HEK293 (cell line): ENCODE measurements around the gene LCOR.

ENCODE experiments used
- CTCF ChIA-PET: fragments of 350-600 bp; formaldehyde crosslinking; extraction: SDS; loops from one replicate; lab custom pipeline; 2021; ENCODE audit warnings: antibody characterized with exemption; lab: Yijun Ruan, JAX
- POLR2A ChIA-PET: fragments of 300-600 bp; formaldehyde crosslinking; extraction: SDS; loops from one replicate; lab custom pipeline; 2020; ENCODE audit warnings: antibody characterized with exemption, inconsistent platforms; lab: Yijun Ruan, JAX
- H3K27ac ChIP-seq: fragments of 200-500 bp; sonication (Bioruptor generic); 2 replicates; pipeline ENCODE4 v1.5.1; 2014; ENCODE audit warnings: low read depth, low read length, control low read depth, inconsistent platforms; ENCODE audit errors: extremely low read depth
- H3K36me3 ChIP-seq, 2 experiments: fragments of 200-500 bp in 1 of 2; sonication (Bioruptor generic) in 1 of 2; 1 replicate in 1 of 2; 2 replicates in 1 of 2; pipeline ENCODE4 v1.5.1; 2014 to 2017; ENCODE audit warnings: inconsistent platforms in 2 of 2, low read length in 2 of 2; ENCODE audit not compliant: control insufficient read depth in 2 of 2, insufficient read depth in 1 of 2
- H3K4me1 ChIP-seq: fragments of 200-500 bp; sonication (Bioruptor generic); 2 replicates; pipeline ENCODE4 v1.5.1; 2014; ENCODE audit warnings: mild to moderate bottlenecking, low read length, inconsistent platforms; ENCODE audit not compliant: control insufficient read depth, insufficient read depth
- H3K4me3 ChIP-seq: 2 replicates; pipeline ENCODE4 v1.5.1; 2011; ENCODE audit warnings: low read depth, mild to moderate bottlenecking, control low read depth, low read length, moderate library complexity
- H3K9me3 ChIP-seq: fragments of 200-500 bp; sonication (Bioruptor generic); 2 replicates; pipeline ENCODE4 v1.5.1; 2014; ENCODE audit warnings: low read depth, low read length, inconsistent platforms; ENCODE audit not compliant: control insufficient read depth, insufficient read depth
- BCL11A ChIP-seq: fragments of 450-650 bp; formaldehyde crosslinking; IDR thresholded peaks from 2 replicates; pipeline ENCODE4 v1.5.1; 2016; ENCODE audit warnings: low read depth, missing biosample characterization, missing genetic modification characterization
- BCL11B ChIP-seq: fragments of 450-650 bp; formaldehyde crosslinking; IDR thresholded peaks from 2 replicates; pipeline ENCODE4 v1.5.1; 2016; ENCODE audit warnings: low read depth, missing biosample characterization, missing genetic modification characterization
- FEZF1 ChIP-seq: fragments of 450-650 bp; formaldehyde crosslinking; IDR thresholded peaks from 2 replicates; pipeline ENCODE4 v1.5.1; 2016; ENCODE audit warnings: missing biosample characterization, missing genetic modification characterization
- KLF10 ChIP-seq: fragments of 450-650 bp; IDR thresholded peaks from 2 replicates; pipeline ENCODE4 v1.5.1; 2018; ENCODE audit warnings: missing biosample characterization, mild to moderate bottlenecking, missing genetic modification characterization
- SCRT2 ChIP-seq: fragments of 450-650 bp; formaldehyde crosslinking; IDR thresholded peaks from 2 replicates; pipeline ENCODE4 v1.5.1; 2016; ENCODE audit warnings: missing biosample characterization, missing genetic modification characterization
- SP3 ChIP-seq: fragments of 450-650 bp; formaldehyde crosslinking; IDR thresholded peaks from 2 replicates; pipeline ENCODE4 v1.5.1; 2016; ENCODE audit warnings: missing biosample characterization, missing genetic modification characterization
- TCF7L2 ChIP-seq: IDR thresholded peaks from 2 replicates; pipeline ENCODE4 v1.6.1; 2011; ENCODE audit warnings: low read depth, mild to moderate bottlenecking, inconsistent platforms, low read length, moderate library complexity, borderline replicate concordance
- TRIM28 ChIP-seq: IDR thresholded peaks from 2 replicates; pipeline ENCODE4 v1.6.1; 2011; ENCODE audit warnings: low read length, control low read depth, borderline replicate concordance
- ZFHX2 ChIP-seq: fragments of 450-650 bp; formaldehyde crosslinking; conservative IDR thresholded peaks from 2 replicates; pipeline ENCODE4 v1.5.1; 2016; ENCODE audit warnings: missing biosample characterization, missing genetic modification characterization
- ZIC2 ChIP-seq: fragments of 450-650 bp; formaldehyde crosslinking; IDR thresholded peaks from 2 replicates; pipeline ENCODE4 v1.5.1; 2016; ENCODE audit warnings: missing biosample characterization, missing genetic modification characterization
- ZNF174 ChIP-seq: fragments of 450-650 bp; formaldehyde crosslinking; IDR thresholded peaks from 2 replicates; pipeline ENCODE4 v1.5.0; 2017; ENCODE audit warnings: missing biosample characterization, mild to moderate bottlenecking, missing genetic modification characterization
- ZNF266 ChIP-seq: fragments of 450-650 bp; formaldehyde crosslinking; IDR thresholded peaks from 2 replicates; pipeline ENCODE4 v1.5.1; 2016; ENCODE audit warnings: missing biosample characterization, missing genetic modification characterization, low read depth
- ZNF292 ChIP-seq: fragments of 450-650 bp; formaldehyde crosslinking; IDR thresholded peaks from 2 replicates; pipeline ENCODE4 v1.5.1; 2016; ENCODE audit warnings: low read depth, missing biosample characterization, missing genetic modification characterization, borderline replicate concordance
- ZNF341 ChIP-seq: fragments of 450-650 bp; formaldehyde crosslinking; IDR thresholded peaks from 2 replicates; pipeline ENCODE4; 2016; ENCODE audit warnings: low read depth, missing biosample characterization, missing genetic modification characterization
- ZNF366 ChIP-seq: fragments of 450-650 bp; formaldehyde crosslinking; conservative IDR thresholded peaks from 2 replicates; pipeline ENCODE4 v1.5.1; 2016; ENCODE audit warnings: missing biosample characterization, missing genetic modification characterization
- ZNF48 ChIP-seq: fragments of 450-650 bp; formaldehyde crosslinking; IDR thresholded peaks from 2 replicates; pipeline ENCODE4 v1.5.1; 2016; ENCODE audit warnings: missing biosample characterization, missing genetic modification characterization
- ZNF501 ChIP-seq: fragments of 450-650 bp; formaldehyde crosslinking; IDR thresholded peaks from 2 replicates; pipeline ENCODE4 v1.5.1; 2016; ENCODE audit warnings: missing biosample characterization, missing genetic modification characterization
- ZNF521 ChIP-seq: fragments of 450-650 bp; formaldehyde crosslinking; IDR thresholded peaks from 2 replicates; pipeline ENCODE4 v1.5.1; 2017; ENCODE audit warnings: missing biosample characterization, mild to moderate bottlenecking, missing genetic modification characterization
- ZNF544 ChIP-seq: fragments of 450-650 bp; formaldehyde crosslinking; IDR thresholded peaks from 2 replicates; pipeline ENCODE4 v1.5.0; 2017; ENCODE audit warnings: missing biosample characterization, missing genetic modification characterization
- ZNF561 ChIP-seq: fragments of 450-650 bp; IDR thresholded peaks from 2 replicates; pipeline ENCODE4 v1.5.1; 2018; ENCODE audit warnings: missing biosample characterization, missing genetic modification characterization, borderline replicate concordance
- ZNF585B ChIP-seq: fragments of 450-650 bp; formaldehyde crosslinking; IDR thresholded peaks from 2 replicates; pipeline ENCODE4 v1.5.1; 2016; ENCODE audit warnings: missing biosample characterization, missing genetic modification characterization
- ZNF596 ChIP-seq: fragments of 450-650 bp; IDR thresholded peaks from 2 replicates; pipeline ENCODE4 v1.5.0; 2018; ENCODE audit warnings: missing biosample characterization, mild to moderate bottlenecking, missing genetic modification characterization, moderate library complexity
- ZSCAN23 ChIP-seq: fragments of 450-650 bp; formaldehyde crosslinking; IDR thresholded peaks from 2 replicates; pipeline ENCODE4 v1.5.1; 2016; ENCODE audit warnings: missing biosample characterization, missing genetic modification characterization

LCOR gene

GRCh38 chr10:97003804-97004201 lies 171.7 kb downstream of the LCOR start:
- TF ChIP-seq ZNF292 (tag by site-specific recombination) (no peak), FEZF1 (no peak), ZNF596 (tag by site-specific recombination) (no peak), ZIC2 (tag by site-specific recombination) (no peak), SCRT2 (tag by site-specific recombination) (no peak)
- CTCF ChIA-PET, result interaction anchor here (0.8 to 1.0 kb wide), 2 partner anchors 22 to 29 kb away, joined by 3 read pairs; no protein-coding TSS in a partner anchor
- Histone ChIP-seq H3K36me3 (no peaks in the 10 kb centered on the region), H3K4me3 (no peak overlapping the region), H3K27ac (no peak overlapping the region), H3K4me1 (no peaks in the 10 kb centered on the region), H3K9me3 (no peaks in the 10 kb centered on the region)
- POLR2A ChIA-PET, result no interaction called here

- ChIA-PET POLR2A (interaction anchor here (0.5 kb wide), 1 partner anchor 70 kb away, joined by 4 read pairs; no protein-coding TSS in a partner anchor), CTCF (interaction anchor here (1.0 kb wide), 1 partner anchor 21 kb away, joined by 3 read pairs; no protein-coding TSS in a partner anchor)
- no peaks in the 10 kb centered on the region for H3K4me1 ChIP-seq
- H3K4me3 ChIP-seq, result no peak overlapping the region
- no peaks in the 10 kb centered on the region for H3K36me3 ChIP-seq
- H3K27ac ChIP-seq, result no peak overlapping the region
- no peaks in the 10 kb centered on the region for H3K9me3 ChIP-seq
- TF ChIP-seq BCL11B (tag by site-specific recombination) (no peak), ZNF501 (tag by site-specific recombination) (no peak), BCL11A (tag by site-specific recombination) (no peak), ZNF341 (tag by site-specific recombination) (0 out of 2 replicates have a peak, but pooled peaks have one; percentile 21), ZNF544 (tag by site-specific recombination) (no peak)
Measured at GRCh38 chr10:97004591-97004990, 172.5 kb downstream of the LCOR start.

DNA sequence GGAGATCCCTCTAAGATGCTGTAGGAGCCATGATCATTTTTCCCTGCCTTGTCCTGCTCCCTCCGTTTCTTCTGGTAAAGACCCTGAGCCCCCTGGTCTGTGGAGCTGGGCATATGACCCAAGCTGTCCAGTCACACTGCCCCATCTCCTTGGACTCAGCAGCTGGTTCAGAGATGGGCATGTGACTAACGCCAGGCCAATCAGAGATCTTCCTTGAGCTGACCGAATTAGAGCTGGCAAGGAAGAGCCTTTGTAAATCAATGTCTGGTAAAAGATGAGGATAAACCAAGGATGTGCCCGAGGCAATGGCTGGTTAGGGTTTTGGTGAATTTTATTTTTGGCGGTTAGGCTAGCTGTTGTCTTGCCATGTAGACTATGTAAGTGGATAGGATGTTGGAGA lies 173.3 kb downstream of the LCOR start:
- H3K4me3 ChIP-seq, result no peak overlapping the region
- H3K9me3 ChIP-seq, result no peaks in the 10 kb centered on the region
- no peak overlapping the region for H3K27ac ChIP-seq
- POLR2A ChIA-PET, result no interaction called here
- no peaks in the 10 kb centered on the region for H3K4me1 ChIP-seq
- CTCF ChIA-PET, result interaction anchor here (1.0 kb wide), 1 partner anchor 225 kb away, joined by 4 read pairs; no protein-coding TSS in a partner anchor
- H3K36me3 ChIP-seq, result no peaks in the 10 kb centered on the region
- TF ChIP-seq ZNF561 (tag by site-specific recombination) (no peak), ZNF48 (tag by site-specific recombination) (no peak), TRIM28 (no peak)

DNA sequence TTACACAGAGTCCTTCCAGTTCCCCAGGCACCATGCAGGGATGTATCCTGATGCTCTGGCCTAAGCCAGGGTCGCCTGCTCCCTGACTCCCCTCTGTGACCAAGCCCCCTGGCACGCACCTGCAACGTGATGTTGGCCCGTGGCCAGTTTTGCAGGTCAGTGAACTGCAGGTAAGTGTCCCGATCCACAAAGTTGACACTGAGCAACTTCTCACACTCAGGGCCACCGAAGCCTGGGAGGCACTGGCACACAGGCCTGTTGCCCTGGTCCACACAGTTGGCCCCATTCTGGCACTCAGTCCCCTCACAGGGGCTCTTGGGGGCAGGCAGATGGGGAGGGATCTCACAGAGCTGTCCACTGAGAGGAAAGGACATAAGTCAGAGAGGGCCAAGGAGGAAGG lies 174.3 kb downstream of the LCOR start:
- Histone ChIP-seq H3K4me1 (no peaks in the 10 kb centered on the region), H3K4me3 (no peak overlapping the region), H3K36me3 (no peaks in the 10 kb centered on the region), H3K27ac (no peak overlapping the region), H3K9me3 (no peaks in the 10 kb centered on the region)
- TF ChIP-seq ZFHX2 (tag by site-specific recombination), result no peak
- TF ChIP-seq ZSCAN23 (tag by site-specific recombination), result no peak
- no peak for TF ChIP-seq ZNF521 (tag by site-specific recombination)
- TF ChIP-seq FEZF1, result no peak
- TF ChIP-seq SP3 (tag by site-specific recombination), result no peak
- no peak for TF ChIP-seq TCF7L2
- TF ChIP-seq KLF10 (tag by site-specific recombination), result no peak
- no peak for TF ChIP-seq ZNF585B (tag by site-specific recombination)
- TF ChIP-seq ZNF366 (tag by site-specific recombination), result no peak
- no peak for TF ChIP-seq ZNF266 (tag by site-specific recombination)
- no peak for TF ChIP-seq ZNF174 (tag by site-specific recombination)
- ChIA-PET CTCF (interaction anchor here (0.7 to 1.0 kb wide), 2 partner anchors 102 to 224 kb away, joined by 4 read pairs; no protein-coding TSS in a partner anchor), POLR2A (no interaction called here)
